Measurements from ENCODE around the gene RASL10B.

- TF ChIP-seq CTCF (IDR thresholded peaks at IDR 0.05) (no peak), POLR2A (IDR thresholded peaks at IDR 0.05) (no peak)
These were observed 33.8 kb downstream of the RASL10B start for GRCh38 chr17:35765086-35765710.
